Kidney tubule cell (primary cell): Measurements from ENCODE around the gene SMARCE1.

ENCODE experiments used
- DNase-seq: peaks from one replicate; pipeline ENCODE4 v3.0.0-alpha.2; 2018; ENCODE audit warnings: low spot score

Gene SMARCE1

DNA sequence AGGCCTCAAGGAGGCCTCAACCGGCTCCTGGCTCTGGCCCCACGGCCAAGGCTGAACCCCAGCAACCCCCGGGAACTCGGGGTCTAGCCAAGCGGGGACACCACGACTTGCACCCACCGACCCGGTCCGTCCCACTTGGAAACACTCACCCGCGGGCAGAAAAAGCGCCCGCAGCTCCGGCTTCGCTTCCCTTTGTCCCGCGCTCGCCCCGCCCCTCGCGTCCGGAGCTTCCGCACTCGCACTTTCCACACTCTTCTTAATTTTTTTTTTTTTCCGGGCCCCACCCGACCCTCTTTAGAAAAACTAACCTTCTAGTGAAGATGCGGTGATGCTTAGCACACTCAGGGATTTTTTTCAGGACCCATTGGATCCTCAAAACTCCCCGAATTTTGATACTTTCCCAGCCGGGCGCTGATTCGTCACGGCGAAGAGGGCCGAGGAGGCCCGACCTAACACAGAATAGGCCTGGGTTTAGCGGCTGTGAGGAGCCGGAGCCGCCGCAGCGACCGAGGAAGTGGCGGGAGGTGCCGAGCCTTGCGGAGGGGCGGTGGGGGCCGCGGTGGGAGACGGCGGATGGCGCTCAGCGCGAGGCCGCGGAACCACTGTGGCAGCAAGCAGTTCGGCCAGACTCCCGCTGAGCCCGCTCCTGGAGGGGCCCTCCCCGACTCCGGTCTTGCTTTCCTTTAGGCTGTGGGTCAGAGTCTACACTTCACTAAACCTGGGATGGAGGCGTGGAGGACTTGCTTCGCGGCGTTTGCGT, at the start of gene SMARCE1:
TSS of gene SMARCE1 (minus strand) at position 195 of the 760 bp plus-strand sequence. CDS start 2,016 bp downstream, outside the sequence.
- DNase-seq: peak; percentile 83

- DNase-seq: peak; percentile 2
Measured at GRCh38 chr17:40697297-40697696, 49.7 kb upstream of the SMARCE1 start.

GRCh38 chr17:40696651-40697072, 49.0 kb upstream of the SMARCE1 start:
- DNase-seq: no peak

GRCh38 chr17:40695874-40696472, 48.4 kb upstream of the SMARCE1 start:
- DNase-seq: peak; percentile 23

- no peak for DNase-seq
Measured at GRCh38 chr17:40694584-40694983, 47.0 kb upstream of the SMARCE1 start.

DNA sequence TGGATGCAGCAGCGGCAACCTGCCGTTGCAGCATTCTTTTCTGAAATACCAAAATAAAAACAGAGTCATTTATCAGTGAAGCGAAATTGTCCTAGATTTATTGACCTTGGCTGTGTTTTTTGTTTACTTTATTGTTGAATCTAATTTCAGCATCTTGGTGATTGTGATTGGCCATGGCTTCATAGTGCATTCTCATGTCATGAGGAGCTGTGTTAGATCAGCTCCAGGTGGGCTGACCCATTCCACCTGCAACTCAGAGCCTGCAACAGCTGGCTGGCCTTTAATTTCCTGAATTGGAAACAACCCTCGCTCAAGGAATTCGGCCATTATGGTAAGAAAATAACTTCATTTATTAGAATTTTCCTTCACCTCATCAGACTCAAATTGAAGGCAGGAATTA, 39.5 kb upstream of the SMARCE1 start:
- DNase-seq: no peak

DNA sequence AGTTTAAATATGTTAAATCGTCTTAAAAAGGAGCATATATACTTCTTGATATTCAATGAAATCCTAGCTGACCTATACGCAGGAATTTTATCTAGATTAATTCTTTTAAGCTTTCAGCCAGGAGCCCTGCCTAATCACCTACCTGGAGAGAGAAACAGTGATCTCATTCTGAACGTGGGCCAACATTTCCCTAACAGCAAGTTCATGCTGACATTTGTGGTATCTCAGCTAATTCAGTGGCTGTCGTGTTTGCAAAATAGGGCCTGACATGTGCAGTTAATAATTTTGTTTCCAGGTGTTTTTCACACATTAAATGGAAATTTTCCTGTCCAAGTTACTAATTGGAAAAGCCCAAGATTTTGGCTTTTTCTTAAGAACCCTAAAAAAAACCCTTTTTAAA, 38.6 kb upstream of the SMARCE1 start:
- DNase-seq: peak; percentile 13

- DNase-seq: no peak
Measured at GRCh38 chr17:40680998-40681397, 33.4 kb upstream of the SMARCE1 start.

DNA sequence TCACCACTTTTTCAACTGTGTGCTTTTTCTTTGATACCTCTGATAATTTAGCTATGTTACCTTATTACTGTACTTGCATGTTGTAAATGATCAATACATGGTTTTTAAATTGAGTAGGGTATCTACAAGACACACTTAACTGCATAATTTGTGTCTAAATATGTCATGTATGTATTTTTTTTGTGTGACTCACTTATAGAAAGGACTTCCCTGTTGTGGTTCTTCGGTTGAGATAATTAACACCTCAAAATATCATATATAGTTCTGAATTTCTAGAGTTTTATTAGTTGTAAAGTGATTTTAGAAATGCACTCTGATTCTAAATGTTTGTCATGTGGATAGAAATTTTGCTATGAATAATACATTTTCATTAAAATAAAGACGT, 31.9 kb upstream of the SMARCE1 start:
- DNase-seq: no peak

- DNase-seq: peak; percentile 54
Measured at GRCh38 chr17:40678902-40679522, 31.4 kb upstream of the SMARCE1 start.

- DNase-seq: no peak
Measured at GRCh38 chr17:40675905-40676304, 28.3 kb upstream of the SMARCE1 start.

DNA sequence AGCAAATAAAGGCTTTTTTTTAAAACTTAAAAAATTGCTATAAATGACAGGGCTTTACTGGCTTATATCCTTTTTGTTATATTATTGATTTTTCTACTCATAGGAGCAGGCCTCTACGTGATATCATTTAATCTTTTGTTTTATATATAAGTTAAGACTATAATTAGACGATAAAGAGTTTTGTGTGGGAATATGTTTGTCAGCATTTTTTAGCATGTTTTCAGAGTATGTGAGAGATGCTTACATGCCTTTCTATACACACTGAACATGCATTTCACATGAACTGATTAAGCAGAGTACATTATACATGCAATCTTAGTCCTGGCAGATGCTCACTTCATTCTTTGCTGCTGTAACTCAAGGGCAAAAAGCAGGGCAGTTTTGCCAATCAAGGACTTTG, 25.0 kb upstream of the SMARCE1 start:
- DNase-seq: no peak

DNA sequence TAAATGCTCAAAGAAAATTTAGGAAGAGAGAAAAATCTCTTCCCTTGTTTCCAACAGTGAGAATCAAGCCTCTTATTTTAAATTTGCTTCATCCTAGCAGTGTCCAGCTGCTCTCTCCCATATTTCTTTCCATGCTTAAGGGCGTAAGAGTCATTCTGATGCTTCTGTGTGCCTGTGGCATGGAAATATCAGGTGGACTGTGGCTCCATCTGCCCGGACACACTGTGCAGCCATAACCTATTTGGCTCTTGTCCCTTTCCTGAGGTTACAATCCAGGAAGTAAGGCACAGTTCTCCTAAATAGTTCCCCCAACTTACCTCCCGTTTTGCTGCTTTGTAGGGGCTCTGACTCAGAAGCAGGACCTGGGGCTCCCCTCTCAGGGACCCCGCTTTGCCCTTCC, 23.7 kb upstream of the SMARCE1 start:
- no peak for DNase-seq

- DNase-seq: peak; percentile 63
Measured at GRCh38 chr17:40666331-40666730, 18.7 kb upstream of the SMARCE1 start.

DNA sequence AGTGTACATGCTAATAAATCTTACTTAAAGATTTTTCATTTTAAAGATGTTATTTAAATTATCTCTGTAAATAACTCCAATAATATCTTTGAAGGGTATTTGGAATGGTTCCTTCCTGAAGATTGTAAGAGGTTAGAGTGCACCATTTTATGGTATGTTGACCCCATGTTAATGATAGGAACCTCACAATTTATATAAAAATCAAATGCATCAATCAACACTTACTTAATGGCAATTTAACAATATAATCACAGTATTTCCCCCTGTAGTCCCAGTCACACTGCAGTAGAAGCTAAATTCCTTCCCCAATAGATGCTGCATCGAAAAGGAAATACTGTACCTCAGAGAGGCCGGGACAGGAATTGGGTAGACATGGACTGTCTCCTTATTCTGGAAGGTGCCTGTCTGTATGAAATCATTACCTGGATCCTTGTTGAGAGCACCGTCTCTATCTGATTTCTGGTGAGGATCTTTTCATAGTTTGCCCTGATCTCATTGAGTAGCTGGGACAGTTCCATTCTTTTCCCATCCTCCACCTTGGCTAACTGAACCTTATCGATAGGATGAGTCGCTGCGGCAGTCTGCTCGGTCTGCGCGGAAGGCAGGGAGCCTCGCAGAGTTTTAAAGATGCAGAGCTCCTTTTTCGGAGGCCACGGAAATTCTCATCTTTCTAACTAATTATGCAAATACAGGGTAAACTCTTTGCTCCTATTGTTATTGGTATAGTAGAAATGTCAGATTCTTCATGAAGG, 17.1 kb upstream of the SMARCE1 start, which contains the start of gene KRT222:
TSS of gene KRT222 (minus strand) at position 596 of the 752 bp plus-strand sequence. CDS start at position 518, 78 bp downstream.
- no peak for DNase-seq

DNA sequence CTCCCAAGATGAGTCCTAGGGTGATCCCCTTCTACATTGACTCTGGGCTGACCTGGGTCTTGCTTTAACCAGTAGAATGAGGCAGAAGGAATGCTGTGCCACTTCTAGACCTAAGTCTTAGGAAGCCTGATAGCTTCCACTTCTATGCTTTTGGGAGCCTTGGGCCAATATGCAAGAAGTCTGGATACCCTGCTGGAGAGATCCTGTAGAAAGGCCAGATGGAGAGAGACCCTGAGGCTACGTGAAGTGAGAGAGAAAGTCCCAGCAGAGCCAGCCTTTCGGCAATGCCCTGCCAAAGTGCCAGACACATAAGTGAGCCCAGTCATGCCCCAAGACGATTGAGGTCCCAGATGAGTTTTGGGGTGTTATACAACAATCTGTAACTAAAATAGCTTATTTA, 15.6 kb upstream of the SMARCE1 start:
- no peak for DNase-seq

GRCh38 chr17:40659911-40660310, 12.3 kb upstream of the SMARCE1 start:
- no peak for DNase-seq

DNA sequence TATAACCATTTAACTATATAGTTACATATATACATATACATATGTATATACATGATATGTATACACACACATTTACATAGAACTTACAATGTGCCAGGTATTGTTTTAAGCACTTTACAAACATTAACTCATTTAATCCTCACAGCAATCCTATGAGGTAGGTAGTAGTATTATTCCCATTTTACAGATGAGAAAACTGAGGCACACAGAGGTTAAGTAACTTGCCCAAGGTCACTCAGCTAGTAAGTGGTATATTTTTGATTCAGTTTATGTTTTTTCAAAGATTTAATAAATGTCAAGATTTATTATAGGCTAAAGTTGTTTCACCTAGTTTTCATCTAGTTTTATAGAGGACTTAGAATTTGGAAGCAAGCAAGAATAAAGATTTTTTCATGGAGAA, 10.8 kb upstream of the SMARCE1 start:
- no peak for DNase-seq

GRCh38 chr17:40651939-40652338, 4.3 kb upstream of the SMARCE1 start:
- DNase-seq: no peak

- DNase-seq: no peak
Measured at GRCh38 chr17:40648384-40648968, 858 bp upstream of the SMARCE1 start.

DNA sequence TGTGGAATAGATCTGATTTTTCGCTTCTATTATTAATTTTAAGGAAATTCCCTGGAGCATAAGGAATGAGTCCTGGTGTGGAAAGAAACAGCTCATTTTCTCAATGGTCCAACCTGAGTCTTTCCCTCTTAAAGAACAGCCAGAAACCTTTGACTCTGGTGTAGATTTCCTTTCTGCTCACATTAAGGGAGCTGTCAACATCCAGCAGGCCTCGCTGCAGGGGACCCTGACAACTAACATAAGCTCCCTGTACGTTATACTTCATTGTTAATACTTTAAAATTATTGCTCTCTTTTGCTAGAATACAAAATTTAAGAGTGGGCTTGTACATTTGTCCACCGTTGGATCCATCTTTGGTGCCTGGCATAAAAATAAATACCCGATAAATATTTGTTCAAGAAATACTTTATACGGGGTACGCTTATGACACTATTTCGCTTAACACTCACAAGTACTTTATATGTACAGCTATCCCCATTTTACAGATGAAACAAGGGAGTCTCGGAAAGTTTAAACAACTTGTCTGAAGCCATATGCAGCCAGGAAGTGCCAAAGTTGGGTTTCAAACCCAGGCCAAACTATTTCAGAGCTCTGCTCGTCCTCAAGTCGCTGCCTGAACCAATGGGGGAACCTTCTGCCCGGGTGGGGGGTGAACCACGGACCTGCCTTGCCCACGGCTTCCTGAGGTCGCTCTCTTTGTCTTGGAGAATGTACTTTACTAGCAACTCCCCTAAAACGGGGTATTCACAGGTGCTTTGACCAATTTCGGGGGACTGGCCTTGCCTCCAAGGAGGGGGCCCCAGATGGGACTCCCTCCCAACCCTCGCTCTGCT, 611 bp downstream of the SMARCE1 start:
- DNase-seq: peak; percentile 6
